NB4 (cell line): ENCODE measurements around the gene GRM8.

Source experiments
- DNase-seq: peaks from one replicate; pipeline ENCODE4 v3.0.0; 2010; ENCODE audit warnings: low read depth
- H3K4me3 ChIP-seq: one replicate; pipeline ENCODE4 v1.5.1; 2011; ENCODE audit warnings: mild to moderate bottlenecking, low read depth, low read length, moderate library complexity
- CTCF ChIP-seq: IDR thresholded peaks from one replicate; pipeline ENCODE4 v1.5.1; 2012; ENCODE audit warnings: low read depth, low read length
- MAX ChIP-seq: IDR thresholded peaks from 2 replicates; pipeline ENCODE4 v1.6.1; 2011; ENCODE audit warnings: low read depth, low read length
- MYC ChIP-seq: IDR thresholded peaks from 2 replicates; pipeline ENCODE4 v1.6.1; 2011; ENCODE audit warnings: low read depth, low read length
- POLR2A ChIP-seq: IDR thresholded peaks from 2 replicates; pipeline ENCODE4 v1.6.1; 2011; ENCODE audit warnings: mild to moderate bottlenecking; ENCODE audit not compliant: insufficient read length; ENCODE audit errors: extremely low read depth

GRM8 gene

GRCh38 chr7:126791306-126791705 lies 461.4 kb downstream of the GRM8 start:
- TF ChIP-seq MAX (no peak), CTCF (no peak), POLR2A (no peak), MYC (no peak)
- H3K4me3 ChIP-seq, result no peak overlapping the region
- no peak for DNase-seq

- no peak for DNase-seq
- no peak for TF ChIP-seq MAX
- peak; percentile 8 for TF ChIP-seq CTCF
- TF ChIP-seq MYC, result no peak
- TF ChIP-seq POLR2A, result no peak
Observed at GRCh38 chr7:126790763-126791162, 462.0 kb downstream of the GRM8 start.

GRCh38 chr7:126783613-126784012 lies 469.1 kb downstream of the GRM8 start:
- H3K4me3 ChIP-seq, result no peak overlapping the region
- DNase-seq, result no peak
- TF ChIP-seq POLR2A (no peak), MAX (no peak), CTCF (no peak), MYC (no peak)

More at GRCh38 chr7:126790763-126791162, 462.0 kb downstream of the GRM8 start:
- H3K4me3 ChIP-seq, result no peak overlapping the region

GRCh38 chr7:126780993-126781392 lies 471.7 kb downstream of the GRM8 start:
- TF ChIP-seq POLR2A, result no peak
- TF ChIP-seq CTCF, result no peak
- no peak for TF ChIP-seq MAX
- TF ChIP-seq MYC, result no peak
- DNase-seq, result no peak

GRCh38 chr7:126778101-126778500 lies 474.6 kb downstream of the GRM8 start:
- H3K4me3 ChIP-seq, result no peak overlapping the region
- TF ChIP-seq MYC (no peak), MAX (no peak), POLR2A (no peak), CTCF (no peak)
- no peak for DNase-seq

More at GRCh38 chr7:126780993-126781392, 471.7 kb downstream of the GRM8 start:
- no peak overlapping the region for H3K4me3 ChIP-seq

GRCh38 chr7:126776498-126776897 lies 476.2 kb downstream of the GRM8 start:
- TF ChIP-seq MAX (no peak), CTCF (no peak), POLR2A (no peak), MYC (no peak)
- DNase-seq, result no peak
- no peak overlapping the region for H3K4me3 ChIP-seq
